NCI-H82 (cell line): Measurements from ENCODE around the gene DRC7.
A peak's percentile ranks its signal among the peaks of the same experiment; 100 is the strongest.
"Not testable (repeated sequence)": the region's sequence is repeated elsewhere in the genome, so short reads cannot be mapped to it uniquely, and the experiment has no call there.

Experiments
- DNase-seq: peaks from one replicate; lab custom pipeline; 2025; lab: John Stamatoyannopoulos, UW

The DRC7 gene

DNA sequence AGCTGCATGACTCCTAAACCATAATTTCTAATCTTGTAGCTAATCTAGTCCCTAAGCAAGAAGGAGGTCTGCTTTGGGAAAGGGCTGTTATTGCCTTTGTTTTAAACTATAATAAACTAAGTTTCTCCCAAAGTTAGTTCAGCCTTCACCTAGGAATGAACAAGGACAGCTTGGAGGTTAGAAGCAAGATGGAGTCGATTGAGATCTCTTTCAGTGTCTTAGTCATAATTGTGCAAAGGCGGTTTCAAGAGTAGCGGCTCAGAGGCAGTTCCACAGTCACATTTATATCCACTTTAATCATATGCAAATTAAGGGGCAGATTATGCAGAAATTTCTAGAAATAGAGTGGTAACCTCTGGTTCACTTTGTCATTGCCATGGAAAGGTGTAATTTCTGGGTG, 17.4 kb downstream of the DRC7 start:
- no peak for DNase-seq

GRCh38 chr16:57712569-57712968, 18.0 kb downstream of the DRC7 start:
- DNase-seq: not testable (repeated sequence)

DNA sequence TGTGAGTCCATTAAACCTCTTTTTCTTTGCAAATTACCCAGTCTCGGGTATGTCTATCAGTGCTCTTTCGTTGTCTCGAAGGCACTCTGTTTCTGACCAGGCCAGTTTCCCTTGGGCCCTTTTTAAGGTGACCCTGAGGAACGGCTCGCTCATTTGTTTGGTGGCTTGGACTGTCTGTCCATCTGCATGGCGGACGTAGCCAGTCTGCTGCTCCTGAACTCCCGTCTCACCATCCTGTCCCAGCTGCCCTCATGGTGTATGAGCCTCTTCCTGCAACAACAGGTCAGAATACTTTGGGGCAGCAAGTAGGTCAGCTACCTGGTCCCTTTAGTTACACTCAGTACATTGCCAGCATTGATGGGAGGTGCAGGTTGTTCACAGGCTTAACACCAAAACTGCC, 19.0 kb downstream of the DRC7 start:
- DNase-seq: no peak

- DNase-seq: no peak
Observed at GRCh38 chr16:57714047-57714446, 19.4 kb downstream of the DRC7 start.

GRCh38 chr16:57720142-57720575, 25.6 kb downstream of the DRC7 start:
- DNase-seq: peak; percentile 61

DNA sequence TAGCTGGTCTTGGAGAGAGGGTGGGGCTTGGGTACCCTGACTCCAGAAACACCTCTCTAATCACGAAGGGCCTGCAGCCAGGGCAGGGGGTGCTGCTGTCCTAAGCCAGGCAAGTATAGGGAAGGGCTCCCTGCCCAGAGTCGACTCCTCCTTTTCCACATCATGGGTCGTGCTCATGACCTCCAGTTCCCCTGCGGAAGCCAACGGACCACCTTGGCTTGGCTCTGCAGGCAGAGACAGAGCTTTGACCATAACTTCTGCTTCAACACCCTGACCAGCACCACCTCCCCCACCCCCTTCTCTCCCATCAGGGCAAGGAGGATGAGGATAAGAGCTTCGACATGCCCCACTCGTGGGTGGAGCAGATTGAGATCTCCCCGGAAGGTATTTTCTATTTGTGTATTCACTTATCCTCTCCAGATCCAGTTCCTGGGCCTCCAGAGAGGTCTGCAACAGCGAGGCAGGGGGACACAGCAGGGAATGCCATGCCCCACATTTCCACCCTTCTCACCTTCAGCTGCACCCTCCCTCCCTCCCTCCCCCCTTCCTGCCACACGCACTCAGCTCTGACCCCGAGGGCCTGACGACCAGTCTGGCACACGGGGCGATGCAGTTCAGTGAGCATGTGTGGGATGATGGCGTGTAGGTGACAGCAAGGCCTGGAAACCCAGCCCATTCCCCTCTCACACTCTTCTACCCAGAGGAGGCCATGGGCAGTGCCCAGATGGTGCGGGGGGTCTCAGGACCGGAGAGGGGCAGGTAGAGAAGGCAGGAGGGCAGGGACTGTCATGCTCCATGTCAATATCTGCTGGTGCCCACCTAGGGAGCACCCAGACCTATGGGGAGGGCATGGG, 27.0 kb downstream of the DRC7 start:
- DNase-seq: no peak

- DNase-seq: no peak
Observed at GRCh38 chr16:57722210-57722499, 27.5 kb downstream of the DRC7 start.

- DNase-seq: no peak
Observed at GRCh38 chr16:57722651-57723050, 28.0 kb downstream of the DRC7 start.

- DNase-seq: peak; percentile 11
Observed at GRCh38 chr16:57723170-57723569, 28.6 kb downstream of the DRC7 start.

- no peak for DNase-seq
Observed at GRCh38 chr16:57724531-57724930, 29.9 kb downstream of the DRC7 start.

DNA sequence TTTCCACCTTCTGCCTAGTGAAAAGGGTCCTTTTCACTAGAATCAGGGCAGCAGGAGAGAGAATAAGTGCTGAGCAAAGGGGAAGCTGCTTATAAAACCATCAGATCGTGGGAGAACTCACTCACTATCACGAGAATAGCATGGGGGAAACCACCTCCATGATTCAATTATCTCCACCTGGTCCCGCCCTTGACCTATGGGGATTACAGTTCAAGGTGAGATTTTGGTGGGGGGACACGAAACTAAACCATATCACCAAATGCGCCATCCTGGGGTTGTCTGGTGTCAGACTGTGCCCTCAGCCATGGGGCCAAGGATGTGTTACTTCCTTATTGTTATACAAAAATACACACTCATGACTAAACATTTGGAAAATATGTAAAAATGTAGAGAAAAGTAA, 30.5 kb downstream of the DRC7 start:
- no peak for DNase-seq

- DNase-seq: no peak
Observed at GRCh38 chr16:57725554-57725953, 30.9 kb downstream of the DRC7 start.

GRCh38 chr16:57725976-57726375, 31.4 kb downstream of the DRC7 start:
- DNase-seq: no peak

- DNase-seq: no peak
Observed at GRCh38 chr16:57726433-57726947, 31.9 kb downstream of the DRC7 start.

GRCh38 chr16:57727610-57728009, 33.0 kb downstream of the DRC7 start:
- DNase-seq: no peak

DNA sequence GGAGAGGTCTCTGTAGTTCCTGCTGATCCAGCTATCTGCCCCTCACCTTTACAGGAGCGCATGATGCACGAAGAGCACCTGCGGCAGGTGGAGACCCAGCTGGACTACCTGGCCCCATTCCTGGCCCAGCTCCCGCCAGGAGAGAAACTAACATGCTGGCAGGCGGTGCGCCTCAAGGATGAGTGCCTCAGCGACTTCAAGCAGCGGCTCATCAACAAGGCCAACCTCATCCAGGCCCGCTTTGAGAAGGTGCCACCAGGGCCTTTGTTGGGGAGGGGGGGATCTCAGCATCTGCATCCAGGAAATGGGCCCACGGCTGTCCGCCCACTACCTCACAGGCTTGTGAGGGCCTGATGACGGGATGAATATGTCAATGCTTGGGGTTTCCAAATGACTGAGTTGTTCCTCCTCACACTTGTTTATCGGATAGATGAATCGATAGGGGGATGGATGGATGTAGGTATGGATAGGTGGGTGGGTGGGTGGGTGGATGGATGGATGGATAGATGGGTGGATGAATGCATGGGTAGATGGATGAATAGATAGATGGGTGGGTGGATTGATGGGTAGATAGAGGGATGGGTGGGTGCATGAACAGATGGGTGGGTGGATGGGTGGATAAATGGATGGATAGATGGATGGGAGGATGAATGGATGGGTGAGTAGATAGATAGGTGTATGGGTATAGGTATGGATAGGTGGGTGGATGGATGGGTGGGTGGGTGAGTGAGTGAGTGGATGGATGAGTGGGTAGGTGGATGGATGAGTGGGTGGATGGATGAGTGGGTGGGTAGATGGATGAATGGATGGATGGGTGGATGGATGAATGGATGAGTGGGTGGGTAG, 34.0 kb downstream of the DRC7 start:
- DNase-seq: no peak

DNA sequence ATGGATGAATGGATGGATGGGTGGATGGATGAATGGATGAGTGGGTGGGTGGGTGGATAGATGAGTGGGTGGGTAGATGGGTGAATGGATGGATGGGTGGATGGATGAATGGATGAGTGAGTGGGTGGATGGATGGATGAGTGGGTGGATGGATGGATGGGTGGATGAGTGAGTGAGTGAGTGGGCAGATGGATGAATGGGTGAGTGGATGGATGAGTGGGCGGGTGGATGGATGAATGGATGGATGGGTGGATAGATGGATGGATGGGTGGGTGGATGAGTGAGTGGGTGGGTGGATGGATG, 34.5 kb downstream of the DRC7 start:
- no peak for DNase-seq

- DNase-seq: not testable (repeated sequence)
Observed at GRCh38 chr16:57729852-57730251, 35.2 kb downstream of the DRC7 start.

DNA sequence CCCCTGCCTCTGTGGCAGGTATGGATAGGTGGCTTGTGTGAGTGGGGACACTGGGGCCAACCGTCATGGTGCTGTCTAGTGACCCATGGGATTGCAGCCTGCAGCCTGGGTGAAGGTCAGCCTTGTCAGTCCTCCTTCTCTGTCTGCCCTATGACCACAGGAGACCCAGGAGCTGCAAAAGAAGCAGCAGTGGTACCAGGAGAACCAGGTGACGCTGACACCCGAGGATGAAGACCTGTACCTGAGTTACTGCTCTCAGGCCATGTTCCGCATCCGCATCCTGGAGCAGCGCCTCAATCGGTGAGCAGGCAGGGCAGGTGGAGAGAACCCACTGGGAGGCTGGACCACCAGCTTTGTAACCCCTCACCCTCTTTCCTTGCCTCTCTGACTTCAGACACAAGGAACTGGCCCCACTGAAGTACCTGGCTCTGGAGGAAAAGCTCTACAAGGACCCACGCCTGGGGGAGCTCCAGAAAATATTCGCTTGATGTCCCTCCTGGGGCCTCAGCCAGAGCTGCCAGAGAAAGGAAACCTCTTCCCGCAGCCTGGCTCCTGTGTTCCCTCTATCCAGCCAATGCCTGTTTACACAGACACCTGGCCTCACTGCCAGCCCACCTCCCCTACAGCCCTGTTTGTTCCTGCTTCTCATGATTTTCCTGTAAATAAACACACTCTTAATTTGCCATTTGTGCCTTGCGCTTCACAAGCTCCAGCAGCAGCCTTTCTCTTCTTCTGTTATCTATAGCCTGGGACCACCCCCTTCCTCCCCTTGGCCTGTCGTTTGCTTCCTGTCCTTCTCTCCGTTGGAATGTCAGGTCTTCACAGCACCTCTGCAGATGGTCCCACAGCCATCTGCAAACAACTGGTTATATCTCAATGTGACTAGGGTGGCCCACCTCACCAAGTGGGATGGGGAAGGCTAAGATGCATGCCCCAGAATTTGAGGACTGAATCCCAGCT, 36.4 kb downstream of the DRC7 start:
- DNase-seq: no peak

DNA sequence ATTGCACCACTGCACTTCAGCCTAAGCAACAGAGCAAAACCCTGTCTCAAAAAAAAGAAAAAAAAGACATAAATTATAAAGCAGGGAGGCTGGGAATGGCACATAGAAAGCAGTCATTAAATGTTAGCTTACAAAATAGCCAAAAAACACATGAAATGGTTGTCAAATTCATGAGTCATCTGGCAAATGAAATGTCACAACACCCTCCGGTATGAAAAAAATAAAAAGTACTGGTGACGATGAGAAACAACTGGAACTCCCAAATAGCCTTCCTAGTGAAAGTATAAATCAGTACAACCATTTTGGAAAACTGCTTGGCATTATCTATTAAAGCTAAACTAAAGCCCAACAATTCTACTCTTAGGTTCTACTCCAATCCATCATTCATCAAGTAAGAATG, 37.4 kb downstream of the DRC7 start:
- no peak for DNase-seq

GRCh38 chr16:57732714-57733113, 38.1 kb downstream of the DRC7 start:
- DNase-seq: no peak

DNA sequence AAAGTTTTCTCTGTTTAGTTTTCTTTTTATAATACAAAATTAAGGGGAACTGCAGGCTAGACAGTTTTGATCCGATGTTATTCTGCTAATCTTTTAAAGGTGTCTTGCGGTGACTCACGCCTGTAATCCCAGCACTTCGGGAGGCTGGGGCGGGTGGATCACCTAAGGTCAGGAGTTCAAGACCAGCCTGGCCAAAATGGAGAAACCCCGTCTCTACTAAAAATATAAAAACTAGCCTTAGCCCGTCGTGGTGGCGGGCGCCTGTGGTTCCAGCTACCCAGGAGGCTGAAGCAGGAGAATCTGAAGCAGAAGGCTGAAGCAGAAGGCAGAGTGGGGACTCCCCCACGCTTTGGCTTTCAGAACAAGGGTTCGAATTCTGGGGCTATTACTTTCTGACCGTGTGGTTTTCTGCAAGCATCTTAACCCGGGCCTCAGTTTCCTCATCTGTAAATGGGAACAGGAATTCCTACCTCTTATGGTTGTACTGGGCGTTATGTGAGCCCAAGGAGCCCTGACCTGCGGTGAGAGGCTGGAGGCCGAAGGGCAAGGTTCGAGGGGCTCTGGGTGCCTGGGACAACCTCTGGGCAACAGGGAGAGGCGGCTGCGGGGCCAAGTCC, 39.8 kb downstream of the DRC7 start:
- DNase-seq: no peak
